Neuron (in vitro differentiated cells): ENCODE results near the gene CERS6.

Experiments used
- H2AFZ ChIP-seq: one replicate; pipeline ENCODE4 v1.6.1; 2013; ENCODE audit warnings: low read depth, mild to moderate bottlenecking, inconsistent platforms, low read length, moderate library complexity
- H3K27me3 ChIP-seq: one replicate; pipeline ENCODE4 v1.6.1; 2013; ENCODE audit warnings: low read length; ENCODE audit not compliant: insufficient read depth
- H3K36me3 ChIP-seq: one replicate; pipeline ENCODE4 v1.6.1; 2013; ENCODE audit warnings: low read length; ENCODE audit not compliant: insufficient read depth
- H3K4me1 ChIP-seq: one replicate; pipeline ENCODE4 v1.6.1; 2013; ENCODE audit warnings: low read length; ENCODE audit not compliant: insufficient read depth
- H3K4me3 ChIP-seq: 2 replicates; pipeline ENCODE4 v1.5.1; 2013; ENCODE audit warnings: mild to moderate bottlenecking, low read length, moderate library complexity
- H3K9me3 ChIP-seq: one replicate; pipeline ENCODE4 v1.6.1; 2013; ENCODE audit warnings: low read length

The CERS6 gene

GRCh38 chr2:168809537-168809936, 353.5 kb downstream of the CERS6 start:
- Histone ChIP-seq H2AFZ (no peak overlapping the region), H3K4me3 (no peak overlapping the region), H3K27me3 (no peaks in the 10 kb centered on the region)

DNA sequence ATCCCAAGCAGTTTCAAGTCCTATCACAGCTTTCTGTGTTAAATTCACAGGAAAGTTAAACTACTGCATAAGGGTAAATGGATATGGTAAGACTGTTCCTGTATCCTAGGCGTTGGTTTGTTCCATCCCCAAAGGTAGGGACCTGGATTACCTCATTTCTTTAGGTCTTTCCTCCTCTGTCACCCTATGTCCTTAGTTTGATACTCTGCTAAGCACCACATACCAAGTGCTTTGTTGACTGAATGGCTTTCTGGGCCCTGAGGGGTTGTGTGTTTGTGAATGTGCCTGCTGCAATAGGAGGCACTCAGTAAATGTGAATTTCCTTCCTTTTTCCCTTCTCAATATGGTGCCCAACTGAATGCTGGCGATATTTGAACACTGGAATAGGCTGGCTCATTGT, 354.2 kb downstream of the CERS6 start:
- H3K4me3 ChIP-seq = no peak overlapping the region
- no peaks in the 10 kb centered on the region for H3K27me3 ChIP-seq
- peaks cover 8% of the 10 kb centered on the region for H3K4me1 ChIP-seq
- H3K36me3 ChIP-seq = no peaks in the 10 kb centered on the region
- H2AFZ ChIP-seq = no peak overlapping the region
- no peaks in the 10 kb centered on the region for H3K9me3 ChIP-seq

More at GRCh38 chr2:168809537-168809936, 353.5 kb downstream of the CERS6 start:
- Histone ChIP-seq H3K4me1 (peaks cover 5% of the 10 kb centered on the region), H3K36me3 (no peaks in the 10 kb centered on the region), H3K9me3 (no peaks in the 10 kb centered on the region)

DNA sequence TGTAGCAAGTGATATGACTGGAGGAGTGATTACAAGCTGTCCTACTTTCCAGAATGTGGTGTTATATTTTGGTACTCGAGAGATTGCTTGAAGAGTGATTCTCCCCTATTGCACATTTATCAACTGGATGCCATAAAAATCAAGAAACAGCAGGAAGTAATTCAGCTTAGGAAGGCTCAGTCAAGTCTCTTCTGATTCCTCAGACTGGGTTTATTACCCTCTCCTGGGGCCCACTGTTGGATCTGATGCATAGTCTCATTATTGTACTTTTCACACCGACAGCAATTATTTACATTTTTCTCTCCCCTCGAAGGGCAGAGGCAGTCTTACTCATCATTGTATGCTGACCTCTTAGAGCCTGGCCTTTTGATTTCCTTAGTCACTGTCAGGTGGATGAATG, 355.6 kb downstream of the CERS6 start:
- Histone ChIP-seq H3K27me3 (no peaks in the 10 kb centered on the region), H3K36me3 (no peaks in the 10 kb centered on the region), H3K4me1 (peaks cover 10% of the 10 kb centered on the region), H3K4me3 (no peak overlapping the region), H3K9me3 (no peaks in the 10 kb centered on the region), H2AFZ (no peak overlapping the region)

DNA sequence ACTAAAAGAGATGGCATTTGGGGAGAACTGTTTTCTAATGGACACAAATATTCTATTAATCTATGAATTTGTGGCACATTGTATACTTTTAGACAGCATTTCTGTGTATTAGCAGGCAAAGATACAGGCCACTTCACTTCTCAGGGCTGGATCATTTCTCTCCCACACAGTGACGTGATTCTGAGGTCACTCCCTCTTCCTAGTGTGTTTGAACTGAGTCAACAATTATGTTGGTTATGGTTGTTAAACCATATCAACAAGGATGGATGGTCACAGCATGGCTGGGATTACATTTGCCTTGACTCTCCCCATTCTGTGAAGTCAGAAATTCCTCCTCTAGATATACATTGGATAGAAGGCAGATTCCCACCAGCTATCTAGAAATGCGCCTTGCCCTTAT, 358.0 kb downstream of the CERS6 start:
- H3K4me1 ChIP-seq = peaks cover 10% of the 10 kb centered on the region
- no peak overlapping the region for H3K4me3 ChIP-seq
- no peaks in the 10 kb centered on the region for H3K9me3 ChIP-seq
- no peaks in the 10 kb centered on the region for H3K36me3 ChIP-seq
- H2AFZ ChIP-seq = no peak overlapping the region
- H3K27me3 ChIP-seq = no peaks in the 10 kb centered on the region

- Histone ChIP-seq H3K4me1 (peaks cover 15% of the 10 kb centered on the region), H3K27me3 (no peaks in the 10 kb centered on the region), H3K36me3 (no peaks in the 10 kb centered on the region), H3K9me3 (no peaks in the 10 kb centered on the region), H2AFZ (no peak overlapping the region), H3K4me3 (no peak overlapping the region)
Observed at GRCh38 chr2:168814939-168815907, 359.2 kb downstream of the CERS6 start.

GRCh38 chr2:168816369-168816768, 360.3 kb downstream of the CERS6 start:
- Histone ChIP-seq H3K36me3 (no peaks in the 10 kb centered on the region), H3K27me3 (no peaks in the 10 kb centered on the region), H3K4me3 (no peak overlapping the region), H3K4me1 (peaks cover 15% of the 10 kb centered on the region), H2AFZ (no peak overlapping the region), H3K9me3 (no peaks in the 10 kb centered on the region)

GRCh38 chr2:168819050-168819715, 363.1 kb downstream of the CERS6 start:
- Histone ChIP-seq H3K27me3 (no peaks in the 10 kb centered on the region), H3K4me3 (no peak overlapping the region), H3K9me3 (no peaks in the 10 kb centered on the region), H2AFZ (no peak overlapping the region), H3K4me1 (peaks cover 10% of the 10 kb centered on the region), H3K36me3 (no peaks in the 10 kb centered on the region)

- Histone ChIP-seq H3K36me3 (no peaks in the 10 kb centered on the region), H3K4me1 (peaks cover 10% of the 10 kb centered on the region), H2AFZ (no peak overlapping the region), H3K4me3 (no peak overlapping the region), H3K27me3 (no peaks in the 10 kb centered on the region), H3K9me3 (no peaks in the 10 kb centered on the region)
Observed at GRCh38 chr2:168819829-168820489, 363.9 kb downstream of the CERS6 start.

- H3K4me1 ChIP-seq = peaks cover 15% of the 10 kb centered on the region
- H3K9me3 ChIP-seq = no peaks in the 10 kb centered on the region
- no peak overlapping the region for H2AFZ ChIP-seq
- no peak overlapping the region for H3K4me3 ChIP-seq
- H3K36me3 ChIP-seq = no peaks in the 10 kb centered on the region
- H3K27me3 ChIP-seq = no peaks in the 10 kb centered on the region
Observed at GRCh38 chr2:168821577-168821976, 365.5 kb downstream of the CERS6 start.

- no peak overlapping the region for H2AFZ ChIP-seq
- no peak overlapping the region for H3K4me3 ChIP-seq
- no peaks in the 10 kb centered on the region for H3K27me3 ChIP-seq
- H3K36me3 ChIP-seq = no peaks in the 10 kb centered on the region
- peaks cover 17% of the 10 kb centered on the region for H3K4me1 ChIP-seq
- H3K9me3 ChIP-seq = no peaks in the 10 kb centered on the region
Observed at GRCh38 chr2:168821992-168822391, 365.9 kb downstream of the CERS6 start.
